Astrocyte of the cerebellum (primary cell): ENCODE data around the gene XRCC3.

ENCODE experiments used
- DNase-seq: peaks from one replicate; pipeline ENCODE4 v3.0.0-alpha.2; 2011; ENCODE audit warnings: low read depth
- H3K4me3 ChIP-seq: 2 replicates; pipeline ENCODE4 v1.5.1; 2011; ENCODE audit warnings: mild to moderate bottlenecking, low read depth, low read length, moderate library complexity
- CTCF ChIP-seq: IDR thresholded peaks from 2 replicates; pipeline ENCODE4 v1.5.1; 2012; ENCODE audit warnings: low read length, low read depth, moderate library complexity, mild to moderate bottlenecking; ENCODE audit errors: missing control alignments
- in situ Hi-C: cut with HindIII; loops from 2 replicates; pipeline ENCODE4 v1.10.0; 2017; ENCODE audit warnings: low sequenced_read_pairs

XRCC3 gene

GRCh38 chr14:103735439-103735814 is 20.2 kb upstream of the XRCC3 start:
- DNase-seq: no peak
- peak; percentile 19 for TF ChIP-seq CTCF
- in situ Hi-C loops: no loop called here
- H3K4me3 ChIP-seq: no peak overlapping the region

DNA sequence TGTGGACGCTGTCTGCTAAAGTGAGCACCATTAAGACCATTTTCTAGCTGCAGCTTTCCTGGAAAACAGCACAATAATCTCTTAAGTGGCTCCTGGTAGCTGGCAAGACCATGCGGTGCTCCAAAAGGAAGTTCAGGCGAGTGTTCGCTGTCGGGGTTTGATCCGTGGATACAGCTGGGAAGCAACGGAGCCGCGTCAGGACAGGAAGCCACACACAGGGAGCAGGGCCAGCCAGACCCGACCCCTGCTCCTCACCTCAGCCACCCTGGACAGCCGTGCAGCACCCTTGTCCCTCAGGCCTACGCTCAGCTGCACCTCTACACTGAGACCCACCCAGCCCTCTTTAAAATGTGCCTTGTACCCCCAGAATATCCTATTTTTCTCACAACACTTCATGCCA is 19.8 kb upstream of the XRCC3 start:
- in situ Hi-C loops: no loop called here
- no peak overlapping the region for H3K4me3 ChIP-seq
- no peak for TF ChIP-seq CTCF
- no peak for DNase-seq

- in situ Hi-C loops: no loop called here
- no peak for TF ChIP-seq CTCF
- DNase-seq: no peak
- no peak overlapping the region for H3K4me3 ChIP-seq
Observed at GRCh38 chr14:103734081-103734888, 19.0 kb upstream of the XRCC3 start.

DNA sequence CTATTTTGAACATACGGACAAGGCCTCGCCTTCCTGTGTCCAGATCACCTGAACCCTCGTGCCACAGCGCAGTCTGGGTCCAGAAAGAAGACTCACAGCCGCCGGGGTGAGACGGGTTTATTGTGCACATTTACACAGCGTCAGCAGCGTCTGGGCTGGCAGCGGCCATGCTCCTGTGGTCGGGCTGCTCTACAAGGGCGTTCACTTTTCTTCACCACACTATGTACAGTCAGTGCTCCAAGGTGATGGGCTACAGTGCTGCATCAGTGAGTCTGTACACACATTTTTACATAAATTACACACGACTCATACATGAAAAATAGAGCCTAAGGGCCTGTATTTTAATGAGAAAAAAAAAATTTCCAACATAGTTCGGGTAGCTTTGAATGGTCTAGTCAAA is 18.4 kb upstream of the XRCC3 start:
- in situ Hi-C loops: no loop called here
- no peak for TF ChIP-seq CTCF
- DNase-seq: peak; percentile 42
- H3K4me3 ChIP-seq: no peak overlapping the region

- DNase-seq: no peak
- no peak overlapping the region for H3K4me3 ChIP-seq
- in situ Hi-C loops: no loop called here
- no peak for TF ChIP-seq CTCF
Observed at GRCh38 chr14:103732868-103733620, 17.8 kb upstream of the XRCC3 start.

DNA sequence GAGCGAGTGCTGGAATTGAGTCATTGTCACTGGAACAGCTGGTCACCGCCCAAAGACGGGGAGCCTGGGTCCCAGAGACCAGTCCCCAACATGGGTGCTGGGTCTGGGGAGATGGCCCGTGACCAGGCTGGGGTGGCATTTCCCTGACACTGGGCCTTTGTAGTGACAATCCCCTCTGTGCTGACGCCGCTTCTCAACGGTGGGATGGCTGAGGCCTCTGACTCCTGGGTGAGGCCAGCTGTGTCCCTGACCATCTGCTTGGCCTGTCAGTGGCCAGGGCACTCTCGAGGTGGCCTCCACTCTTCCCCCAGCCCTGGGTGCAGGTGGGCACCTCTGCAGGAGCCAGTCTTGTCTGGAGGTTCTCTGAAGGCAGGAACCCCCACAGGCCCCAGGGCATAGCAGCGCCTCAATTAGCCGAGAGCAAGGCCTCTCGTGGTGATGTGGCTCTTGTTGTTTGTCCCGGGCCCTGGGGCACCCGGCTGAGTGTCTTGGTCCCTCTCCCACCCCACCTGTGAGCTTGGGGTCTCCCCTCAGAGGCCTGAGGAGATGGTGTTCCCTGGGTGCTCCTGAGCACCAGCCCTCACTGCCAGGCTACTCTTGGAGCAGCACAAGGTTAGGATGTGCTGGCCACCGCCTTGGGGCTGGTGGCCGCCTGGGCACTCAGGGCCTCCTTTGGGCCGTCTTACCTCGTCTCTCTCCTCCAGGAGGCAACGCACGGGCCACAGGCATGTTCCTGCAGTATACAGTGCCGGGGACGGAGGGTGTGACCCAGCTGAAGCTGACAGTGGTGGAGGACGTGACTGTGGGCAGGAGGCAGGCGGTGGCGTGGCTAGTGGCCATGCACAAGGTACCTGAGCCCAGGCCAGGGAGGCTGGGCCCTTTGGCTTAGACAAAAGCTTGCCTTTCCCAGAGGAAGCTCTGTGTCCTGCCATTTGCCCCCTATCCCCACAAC is 16.9 kb upstream of the XRCC3 start:
- no peak for TF ChIP-seq CTCF
- no peak overlapping the region for H3K4me3 ChIP-seq
- DNase-seq: no peak
- in situ Hi-C loops: no loop called here
